Caco-2 (cell line): ENCODE measurements around the gene EVI5L. TPM values are rescaled to one million over a fixed set of nuclear protein-coding genes. Genes with fewer than 3 reads are reported as not detected.

Experiments
- BruUV-seq: library from RNA; stranded (reverse); fragments of 400-500 nt; replicated peaks from 2 replicates; lab custom pipeline; 2021; lab: Mats Ljungman, UMichigan
- CTCF ChIA-PET: fragments of 300-600 bp; sonication (Branson Sonifier 250); formaldehyde crosslinking; loops from one replicate; lab custom pipeline; 2022; ENCODE audit warnings: antibody characterized with exemption; lab: Charles Lee
- POLR2A ChIA-PET: fragments of 300-600 bp; sonication (Branson Sonifier 250); formaldehyde crosslinking; loops from one replicate; lab custom pipeline; 2022; ENCODE audit warnings: antibody characterized with exemption; lab: Charles Lee
- DNase-seq, 2 experiments: peaks; one replicate each; pipeline versions ENCODE4 v3.0.0 to v3.0.0-alpha.2; 2020 to 2022
- H3K27me3 ChIP-seq: replicated peaks from 2 replicates; pipeline ENCODE4 v1.6.0; 2011; ENCODE audit warnings: low read length; ENCODE audit not compliant: control insufficient read depth, insufficient read depth
- H3K36me3 ChIP-seq: 2 replicates; pipeline ENCODE4 v1.5.1; 2011; ENCODE audit warnings: low read length; ENCODE audit not compliant: control insufficient read depth, insufficient read depth
- H3K4me1 ChIP-seq: fragments of 250-450 bp; sonication (Bioruptor Pico); 2 replicates; pipeline ENCODE4 v1.5.1; 2020; ENCODE audit warnings: mild to moderate bottlenecking
- H3K4me3 ChIP-seq: 2 replicates; pipeline ENCODE4 v1.5.1; 2011; ENCODE audit warnings: low read depth, mild to moderate bottlenecking, control low read depth, low read length
- H3K9me3 ChIP-seq: fragments of 250-450 bp; sonication (Bioruptor Pico); 2 replicates; pipeline ENCODE4 v1.5.1; 2020; ENCODE audit warnings: mild to moderate bottlenecking, moderate library complexity
- H3K27ac Mint-ChIP-seq: one replicate; pipeline ENCODE4 v1.8.0; 2022; ENCODE audit warnings: mixed read lengths; ENCODE audit not compliant: unreplicated experiment
- H3K27me3 Mint-ChIP-seq: one replicate; pipeline ENCODE4 v1.8.0; 2022; ENCODE audit warnings: mixed read lengths; ENCODE audit not compliant: insufficient read depth, unreplicated experiment
- H3K36me3 Mint-ChIP-seq: one replicate; pipeline ENCODE4 v1.8.0; 2022; ENCODE audit warnings: mild to moderate bottlenecking, mixed read lengths; ENCODE audit not compliant: insufficient read depth, unreplicated experiment
- H3K4me1 Mint-ChIP-seq: one replicate; pipeline ENCODE4 v1.8.0; 2022; ENCODE audit warnings: low read depth, mixed read lengths; ENCODE audit not compliant: unreplicated experiment
- H3K4me3 Mint-ChIP-seq: one replicate; pipeline ENCODE4 v1.8.0; 2022; ENCODE audit warnings: mild to moderate bottlenecking, moderate library complexity, mixed read lengths; ENCODE audit not compliant: unreplicated experiment
- H3K9me3 Mint-ChIP-seq: one replicate; pipeline ENCODE4 v1.8.0; 2022; ENCODE audit warnings: mixed read lengths; ENCODE audit not compliant: unreplicated experiment
- CTCF ChIP-seq, 2 experiments: fragments of 200-600 bp in 1 of 2; IDR thresholded peaks; 1 replicate in 1 of 2; 2 replicates in 1 of 2; pipeline versions ENCODE4 v1.5.1 to v1.8.0; 2011 to 2022; ENCODE audit warnings: antibody characterized with exemption in 1 of 2, control low read depth in 1 of 2, inconsistent platforms in 1 of 2, low read depth in 1 of 2, low read length in 1 of 2, mild to moderate bottlenecking in 1 of 2, moderate library complexity in 1 of 2; ENCODE audit not compliant: insufficient read depth in 1 of 2, severe bottlenecking in 1 of 2, unreplicated experiment in 1 of 2
- intact Hi-C: fragments of 100-400 bp; cut with micrococcal nuclease; formaldehyde crosslinking; loops from one replicate; pipeline ENCODE4 v1.10.0; 2022; ENCODE audit not compliant: unreplicated experiment
- total RNA-seq: library from RNA; stranded (reverse); gene quantifications from 2 replicates; pipeline ENCODE4 v1.2.3, GENCODE V29; 2022

The EVI5L gene
- total RNA-seq, 1 experiment from 2014 or later: 9.8 TPM

DNA sequence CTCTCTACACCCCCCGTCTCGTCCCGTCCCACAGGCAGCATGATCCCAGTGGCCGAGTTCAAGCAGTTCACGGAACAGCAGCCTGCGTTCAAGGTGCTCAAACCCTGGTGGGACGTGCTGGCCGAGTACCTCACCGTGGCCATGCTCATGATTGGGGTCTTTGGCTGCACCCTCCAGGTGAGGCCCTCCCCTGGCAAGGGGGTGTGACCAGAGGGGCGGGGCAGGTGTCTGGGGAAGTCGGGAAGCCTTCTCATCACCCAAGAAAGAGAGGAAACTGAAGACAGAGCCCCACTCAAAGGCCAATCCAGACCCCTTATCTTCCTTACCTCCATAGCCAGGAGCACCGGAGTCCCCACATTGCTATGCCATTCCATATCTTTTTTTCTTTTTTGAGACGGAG, 65.5 kb downstream of the EVI5L start:
- H3K27me3 ChIP-seq: no peaks in the 10 kb centered on the region
- CTCF ChIA-PET: no interaction called here
- no peaks in the 10 kb centered on the region for H3K9me3 ChIP-seq
- Mint-ChIP-seq H3K27ac (no peak overlapping the region), H3K4me1 (no peaks in the 10 kb centered on the region), H3K4me3 (no peak overlapping the region), H3K36me3 (peaks cover 11% of the 10 kb centered on the region), H3K27me3 (no peaks in the 10 kb centered on the region), H3K9me3 (no peaks in the 10 kb centered on the region)
- POLR2A ChIA-PET: no interaction called here
- TF ChIP-seq CTCF (IDR thresholded peaks at IDR 0.05; ENCODE audit: insufficient read depth in 1 of 2, low read depth in 1 of 2, low read length in 1 of 2, severe bottlenecking in 1 of 2, unreplicated experiment in 1 of 2): no peak
- DNase-seq: no peak
- BruUV-seq: no TSS peak
- H3K4me3 ChIP-seq: no peak overlapping the region
- no peaks in the 10 kb centered on the region for H3K4me1 ChIP-seq
- intact Hi-C loops: no loop called here
- H3K36me3 ChIP-seq: no peaks in the 10 kb centered on the region

GRCh38 chr19:7897292-7897691, 67.3 kb downstream of the EVI5L start:
- no peak for DNase-seq
- H3K9me3 Mint-ChIP-seq: no peaks in the 10 kb centered on the region
- Histone ChIP-seq H3K36me3 (no peaks in the 10 kb centered on the region), H3K4me3 (no peak overlapping the region), H3K9me3 (no peaks in the 10 kb centered on the region), H3K4me1 (no peaks in the 10 kb centered on the region), H3K27me3 (no peaks in the 10 kb centered on the region)
- no TSS peak for BruUV-seq
- H3K4me3 Mint-ChIP-seq: no peak overlapping the region
- peaks cover 11% of the 10 kb centered on the region for H3K36me3 Mint-ChIP-seq
- intact Hi-C loops: no loop called here
- H3K27me3 Mint-ChIP-seq: no peaks in the 10 kb centered on the region
- TF ChIP-seq CTCF (IDR thresholded peaks at IDR 0.05; ENCODE audit: insufficient read depth in 1 of 2, low read depth in 1 of 2, low read length in 1 of 2, severe bottlenecking in 1 of 2, unreplicated experiment in 1 of 2): no peak
- H3K4me1 Mint-ChIP-seq: no peaks in the 10 kb centered on the region
- no peak overlapping the region for H3K27ac Mint-ChIP-seq
- ChIA-PET CTCF (no interaction called here), POLR2A (interaction anchor here (0.6 to 0.7 kb wide), 2 partner anchors 223 to 1461 kb away, joined by 3 read pairs; no protein-coding TSS in a partner anchor)

- H3K9me3 Mint-ChIP-seq: no peaks in the 10 kb centered on the region
- DNase-seq: no peak
- H3K27me3 Mint-ChIP-seq: no peaks in the 10 kb centered on the region
- Histone ChIP-seq H3K9me3 (no peaks in the 10 kb centered on the region), H3K27me3 (no peaks in the 10 kb centered on the region), H3K4me3 (no peak overlapping the region), H3K36me3 (no peaks in the 10 kb centered on the region), H3K4me1 (0 out of 2 replicates have a peak, but pooled peaks cover 4% of the 10 kb centered on the region)
- H3K4me3 Mint-ChIP-seq: no peak overlapping the region
- no peak overlapping the region for H3K27ac Mint-ChIP-seq
- H3K36me3 Mint-ChIP-seq: peaks cover 22% of the 10 kb centered on the region
- TF ChIP-seq CTCF (IDR thresholded peaks at IDR 0.05; ENCODE audit: insufficient read depth in 1 of 2, low read depth in 1 of 2, low read length in 1 of 2, severe bottlenecking in 1 of 2, unreplicated experiment in 1 of 2): no peak
- intact Hi-C loops: no loop called here
- ChIA-PET POLR2A (no interaction called here), CTCF (interaction anchor here (0.7 kb wide), 1 partner anchor 30 kb away, joined by 3 read pairs; no protein-coding TSS in a partner anchor)
- BruUV-seq: no TSS peak
- no peaks in the 10 kb centered on the region for H3K4me1 Mint-ChIP-seq
These were observed 68.9 kb downstream of the EVI5L start for GRCh38 chr19:7898967-7899366.
